ENCODE results near the gene NCR2.
"Not testable (repeated sequence)": the region's sequence is repeated elsewhere in the genome, so short reads cannot be mapped to it uniquely, and the experiment has no call there.

Gene NCR2

DNA sequence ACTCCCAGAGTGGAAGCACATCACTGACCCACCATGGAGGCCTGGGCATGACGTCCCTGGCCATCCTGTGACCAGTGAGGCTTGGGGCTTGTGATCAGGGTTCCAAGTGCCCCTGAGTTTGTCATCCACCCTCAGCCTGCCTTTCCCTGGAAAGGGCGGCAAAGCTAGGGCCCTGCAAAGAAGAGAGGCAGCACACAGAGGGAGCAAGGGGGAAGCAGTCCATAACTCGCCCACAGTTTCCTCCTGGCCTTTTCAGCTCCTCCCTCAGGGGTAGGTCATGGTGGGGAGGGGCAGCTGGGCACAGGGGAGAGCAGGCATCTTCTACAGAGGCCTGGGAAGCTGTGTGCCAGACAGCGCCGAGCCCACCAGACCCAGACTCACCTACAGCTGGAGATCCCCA lies at the start of gene NCR2:
Gene NCR2 (plus strand): TSS at position 313 of the 400 bp plus-strand sequence. CDS start 269 bp downstream, outside the sequence.
- Mint-ChIP-seq H3K27me3 (no peaks in the 10 kb centered on the region), H3K9me3 (no peaks in the 10 kb centered on the region), H3K4me3 (peak within 1 kb of the TSS; percentile 55), H3K27ac (peak within 1 kb of the TSS; percentile 93), H3K4me1 (peaks cover 54% of the 10 kb centered on the region), H3K36me3 (ENCODE audit: low read depth) (no peaks in the 10 kb centered on the region)
- DNase-seq (no peak), ATAC-seq (no peak)

- Mint-ChIP-seq H3K9me3 (no peaks in the 10 kb centered on the region), H3K4me3 (no peak within 1 kb of the TSS), H3K36me3 (ENCODE audit: low read depth) (no peaks in the 10 kb centered on the region), H3K4me1 (peaks cover 25% of the 10 kb centered on the region), H3K27ac (peak within 1 kb of the TSS; percentile 13), H3K27me3 (peaks cover 2% of the 10 kb centered on the region)
- peak; percentile 24 for ATAC-seq
- DNase-seq, result no peak
Measured at GRCh38 chr6:41286544-41287346, 48.7 kb upstream of the NCR2 start, which contains the start of gene TREM1. Gene TREM1 (minus strand): TSS chr6:41286682. CDS start chr6:41286655, 27 bp downstream.

DNA sequence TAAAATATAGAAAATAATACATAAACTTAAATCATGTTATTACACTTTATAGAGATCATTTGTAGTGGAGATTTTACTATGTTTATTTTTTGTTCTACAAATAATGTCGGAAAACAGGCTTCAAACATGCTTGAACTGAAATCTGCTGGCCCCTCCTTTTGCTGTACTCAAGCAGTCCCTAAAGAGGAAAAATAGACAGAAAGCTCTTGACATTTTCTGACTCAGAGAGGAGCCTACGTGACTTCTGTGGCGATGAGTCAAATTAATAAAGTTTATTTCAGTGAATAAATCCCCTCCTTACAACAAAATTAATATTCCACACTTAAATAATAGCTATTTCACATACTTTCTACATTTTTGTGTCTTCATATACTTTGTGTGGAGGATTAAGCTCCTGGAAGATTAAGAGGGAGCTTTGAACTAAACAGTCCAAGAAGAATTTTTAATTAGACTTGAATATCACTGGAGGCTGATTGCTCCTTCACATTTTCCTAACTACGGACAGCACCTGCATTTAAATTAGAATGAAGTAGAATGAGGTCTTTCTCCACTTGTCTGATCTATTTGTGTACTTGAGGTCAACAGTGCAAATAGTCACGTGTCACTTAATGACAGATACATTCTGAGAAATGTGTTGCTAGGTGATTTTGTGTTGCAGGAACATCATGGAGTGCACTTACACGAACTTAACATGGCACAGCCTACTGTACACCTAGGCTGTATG lies 47.2 kb upstream of the NCR2 start:
- peaks cover 25% of the 10 kb centered on the region for H3K4me1 Mint-ChIP-seq
- no peak overlapping the region for H3K4me3 Mint-ChIP-seq
- H3K27ac Mint-ChIP-seq, result peak overlapping the region; percentile 63
- ATAC-seq, result peak; percentile 62
- H3K36me3 Mint-ChIP-seq (ENCODE audit: low read depth), result no peaks in the 10 kb centered on the region
- H3K9me3 Mint-ChIP-seq, result no peaks in the 10 kb centered on the region
- peaks cover 2% of the 10 kb centered on the region for H3K27me3 Mint-ChIP-seq
- no peak for DNase-seq

DNA sequence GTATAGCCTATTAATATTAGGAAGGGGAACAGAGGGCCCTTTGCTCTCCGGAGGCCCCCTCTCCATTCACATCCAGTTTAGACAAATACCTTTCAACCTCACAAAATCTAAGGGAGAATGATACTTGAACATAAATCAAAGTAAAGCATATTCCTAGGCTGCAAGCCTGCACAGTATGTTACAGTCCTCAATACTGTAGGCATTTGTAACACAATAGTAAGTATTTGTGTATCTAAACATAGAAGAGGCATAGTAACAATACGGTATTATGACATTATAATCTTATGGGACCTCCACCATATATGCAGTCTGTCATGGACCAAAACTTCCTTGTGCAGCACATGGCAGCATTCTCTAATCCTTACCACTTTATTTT lies 46.7 kb upstream of the NCR2 start:
- H3K36me3 Mint-ChIP-seq (ENCODE audit: low read depth), result no peaks in the 10 kb centered on the region
- no peak for ATAC-seq
- H3K27me3 Mint-ChIP-seq, result peaks cover 2% of the 10 kb centered on the region
- H3K9me3 Mint-ChIP-seq, result no peaks in the 10 kb centered on the region
- H3K4me1 Mint-ChIP-seq, result peaks cover 23% of the 10 kb centered on the region
- no peak for DNase-seq
- H3K4me3 Mint-ChIP-seq, result no peak overlapping the region
- H3K27ac Mint-ChIP-seq, result peak overlapping the region; percentile 11

DNA sequence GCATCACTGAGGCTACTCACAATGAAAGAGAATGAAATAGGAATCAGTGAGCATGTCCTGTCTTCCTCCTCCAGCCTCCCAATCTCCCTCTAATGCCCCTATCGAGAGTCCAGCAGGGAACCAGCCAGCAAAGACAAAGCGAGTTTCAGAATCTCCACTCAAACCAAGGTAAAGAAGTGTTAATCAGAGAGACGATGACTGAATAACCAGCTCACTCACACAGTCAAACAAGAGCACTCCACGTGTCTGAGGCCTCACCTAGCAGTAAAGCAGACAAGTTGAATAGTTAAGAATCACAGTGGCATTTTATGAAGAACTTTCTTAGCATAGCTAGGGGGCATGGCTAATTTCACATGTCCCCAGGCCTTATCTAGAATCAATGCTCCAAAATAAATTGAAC lies 45.6 kb upstream of the NCR2 start:
- no peak overlapping the region for H3K27ac Mint-ChIP-seq
- DNase-seq (no peak), ATAC-seq (no peak)
- H3K36me3 Mint-ChIP-seq (ENCODE audit: low read depth), result no peaks in the 10 kb centered on the region
- H3K9me3 Mint-ChIP-seq, result no peaks in the 10 kb centered on the region
- no peak overlapping the region for H3K4me3 Mint-ChIP-seq
- peaks cover 25% of the 10 kb centered on the region for H3K4me1 Mint-ChIP-seq
- H3K27me3 Mint-ChIP-seq, result no peaks in the 10 kb centered on the region

- Mint-ChIP-seq H3K27me3 (no peaks in the 10 kb centered on the region), H3K4me1 (peaks cover 29% of the 10 kb centered on the region), H3K27ac (no peak overlapping the region), H3K36me3 (ENCODE audit: low read depth) (no peaks in the 10 kb centered on the region), H3K4me3 (no peak overlapping the region), H3K9me3 (peaks cover 6% of the 10 kb centered on the region)
- DNase-seq (no peak), ATAC-seq (no peak)
Measured at GRCh38 chr6:41291717-41292116, 43.7 kb upstream of the NCR2 start.

DNA sequence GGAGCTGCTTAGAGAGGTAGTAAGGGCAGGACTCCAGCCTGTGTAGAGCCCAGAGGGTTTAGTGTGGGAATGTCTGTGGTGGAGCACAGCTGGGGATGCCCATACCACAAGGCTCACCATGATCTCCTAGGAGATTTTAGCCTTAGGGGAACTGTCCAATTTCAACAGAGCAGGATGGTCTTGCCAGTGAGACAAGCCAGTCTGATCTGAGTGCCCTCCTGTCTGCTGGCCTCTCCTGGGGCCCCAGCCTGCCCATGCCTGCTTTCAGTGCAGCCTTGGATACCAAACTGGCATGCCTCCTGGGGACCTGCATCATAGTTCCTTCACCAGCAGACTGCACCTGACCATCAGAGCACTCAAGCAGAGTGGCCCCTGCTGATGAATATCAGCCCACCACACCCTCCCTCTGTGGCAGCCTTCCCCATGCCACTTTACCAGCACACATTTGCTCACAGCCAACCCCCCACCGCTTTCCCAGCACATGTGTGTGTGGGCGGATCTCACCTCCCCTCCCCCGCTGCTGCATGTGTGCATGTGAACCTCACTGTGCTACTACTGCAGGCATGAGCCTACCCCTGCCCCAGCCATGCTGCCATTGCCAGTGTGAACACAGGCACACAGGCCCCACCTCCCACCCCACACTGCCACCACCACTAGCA lies 41.1 kb upstream of the NCR2 start:
- DNase-seq (peak; percentile 18), ATAC-seq (no peak)
- no peak overlapping the region for H3K27ac Mint-ChIP-seq
- H3K36me3 Mint-ChIP-seq (ENCODE audit: low read depth), result no peaks in the 10 kb centered on the region
- peaks cover 25% of the 10 kb centered on the region for H3K9me3 Mint-ChIP-seq
- peaks cover 37% of the 10 kb centered on the region for H3K4me1 Mint-ChIP-seq
- H3K27me3 Mint-ChIP-seq, result no peaks in the 10 kb centered on the region
- no peak overlapping the region for H3K4me3 Mint-ChIP-seq

GRCh38 chr6:41297248-41297647 lies 38.2 kb upstream of the NCR2 start:
- Mint-ChIP-seq H3K9me3 (peaks cover 30% of the 10 kb centered on the region), H3K4me1 (peaks cover 48% of the 10 kb centered on the region)
- ATAC-seq; H3K27me3 Mint-ChIP-seq; H3K27ac Mint-ChIP-seq; H3K36me3 Mint-ChIP-seq (ENCODE audit: low read depth); H3K4me3 Mint-ChIP-seq; DNase-seq: not testable (repeated sequence)

DNA sequence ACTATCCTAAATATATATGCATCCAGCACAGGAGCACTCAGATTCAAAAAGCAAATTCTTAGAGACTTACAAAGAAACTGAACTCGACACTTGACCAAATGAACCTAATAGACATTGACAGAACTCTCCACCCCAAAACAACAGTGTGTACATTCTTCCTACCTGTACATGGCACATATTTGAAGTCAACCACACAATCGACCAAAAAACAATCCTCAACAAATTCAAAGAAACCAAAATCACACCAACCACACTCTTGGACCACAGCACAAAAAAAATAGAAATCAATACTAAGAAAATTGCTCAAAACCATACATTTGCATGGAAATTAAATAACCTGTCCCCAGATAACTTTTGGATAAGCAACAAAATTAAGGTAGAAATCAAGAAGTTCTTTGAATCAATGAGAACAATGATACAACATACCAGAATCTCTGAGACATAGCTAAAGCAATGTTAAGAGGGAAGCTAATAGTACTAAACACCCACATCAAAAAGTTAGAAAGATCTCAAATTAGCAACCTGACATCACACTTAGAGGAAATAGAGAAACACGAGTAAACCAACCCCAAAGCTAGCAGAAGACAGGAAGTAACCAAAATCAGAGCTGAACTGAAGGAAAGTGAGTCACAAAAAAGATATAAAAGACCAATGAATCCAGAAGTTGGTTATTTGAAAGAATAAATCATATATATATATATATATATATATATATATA lies 36.5 kb upstream of the NCR2 start:
- peaks cover 53% of the 10 kb centered on the region for H3K4me1 Mint-ChIP-seq
- no peaks in the 10 kb centered on the region for H3K36me3 Mint-ChIP-seq (ENCODE audit: low read depth)
- H3K4me3 Mint-ChIP-seq, result peak overlapping the region; percentile 33
- peak; percentile 46 for ATAC-seq
- DNase-seq, result no peak
- no peaks in the 10 kb centered on the region for H3K27me3 Mint-ChIP-seq
- H3K9me3 Mint-ChIP-seq, result peaks cover 30% of the 10 kb centered on the region
- H3K27ac Mint-ChIP-seq, result peak overlapping the region; percentile 60

GRCh38 chr6:41302638-41303037 lies 32.8 kb upstream of the NCR2 start:
- Mint-ChIP-seq H3K9me3 (peaks cover 18% of the 10 kb centered on the region), H3K27ac (no peak overlapping the region), H3K4me1 (peaks cover 38% of the 10 kb centered on the region), H3K4me3 (no peak overlapping the region), H3K36me3 (ENCODE audit: low read depth) (no peaks in the 10 kb centered on the region), H3K27me3 (no peaks in the 10 kb centered on the region)
- no peak for DNase-seq
- ATAC-seq, result no peak

GRCh38 chr6:41306187-41306854 lies 29.1 kb upstream of the NCR2 start:
- Mint-ChIP-seq H3K9me3 (peaks cover 5% of the 10 kb centered on the region), H3K27ac (no peak overlapping the region), H3K4me1 (peaks cover 12% of the 10 kb centered on the region), H3K36me3 (ENCODE audit: low read depth) (no peaks in the 10 kb centered on the region), H3K27me3 (peaks cover 2% of the 10 kb centered on the region), H3K4me3 (no peak overlapping the region)
- ATAC-seq, result no peak
- peak; percentile 51 for DNase-seq

GRCh38 chr6:41315203-41315602 lies 20.2 kb upstream of the NCR2 start:
- Mint-ChIP-seq H3K27me3 (peaks cover 13% of the 10 kb centered on the region), H3K27ac (no peak overlapping the region)

DNA sequence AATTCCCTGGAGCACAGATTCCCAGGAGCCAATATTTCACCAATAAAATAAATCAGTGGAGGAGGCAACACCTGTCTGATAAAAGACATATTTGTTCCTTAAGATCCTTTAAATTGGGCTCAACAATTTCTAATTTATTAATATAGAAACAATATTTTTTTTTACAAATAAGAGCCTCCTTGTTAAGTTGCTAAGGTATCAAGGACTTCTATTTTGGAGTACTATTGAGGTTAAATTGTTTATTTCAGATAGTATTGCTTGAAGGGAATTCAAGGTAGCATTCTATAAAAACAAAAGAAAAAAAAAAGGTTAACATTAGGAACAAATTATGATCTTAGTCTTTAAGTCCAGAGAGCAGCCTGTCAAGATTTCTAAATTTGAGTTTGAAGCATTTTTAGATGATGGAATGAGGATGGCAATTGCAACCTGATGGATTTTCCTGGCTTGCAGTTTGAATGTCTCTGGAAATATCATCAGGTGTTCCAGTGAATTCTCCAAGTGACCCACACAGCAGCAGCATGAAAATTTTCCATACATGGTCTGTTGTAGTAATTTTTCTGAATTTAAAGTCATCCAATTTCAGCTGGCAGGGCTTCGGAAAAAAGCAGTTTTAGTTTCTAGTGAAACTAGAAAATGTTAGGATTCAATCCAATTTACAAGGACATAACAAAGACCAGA lies 19.3 kb upstream of the NCR2 start:
- Mint-ChIP-seq H3K9me3 (no peaks in the 10 kb centered on the region), H3K27ac (no peak overlapping the region), H3K4me3 (no peak overlapping the region), H3K4me1 (peaks cover 12% of the 10 kb centered on the region), H3K36me3 (ENCODE audit: low read depth) (no peaks in the 10 kb centered on the region), H3K27me3 (peaks cover 13% of the 10 kb centered on the region)
- no peak for ATAC-seq
- no peak for DNase-seq

More at GRCh38 chr6:41315203-41315602, 20.2 kb upstream of the NCR2 start:
- H3K4me3 Mint-ChIP-seq, result no peak overlapping the region
- no peaks in the 10 kb centered on the region for H3K9me3 Mint-ChIP-seq
- peaks cover 12% of the 10 kb centered on the region for H3K4me1 Mint-ChIP-seq
- no peak for ATAC-seq
- DNase-seq, result no peak
- no peaks in the 10 kb centered on the region for H3K36me3 Mint-ChIP-seq (ENCODE audit: low read depth)
